AG20443 (cell line): Measurements from ENCODE around the gene STK17A.
A peak's percentile ranks its signal among the peaks of the same experiment; 100 is the strongest.
"Not testable (repeated sequence)": the region's sequence is repeated elsewhere in the genome, so short reads cannot be mapped to it uniquely, and the experiment has no call there.

Experiments
- DNase-seq: peaks from one replicate; pipeline ENCODE4 v3.0.0; 2012; ENCODE audit warnings: low spot score, mixed read lengths

STK17A gene

DNA sequence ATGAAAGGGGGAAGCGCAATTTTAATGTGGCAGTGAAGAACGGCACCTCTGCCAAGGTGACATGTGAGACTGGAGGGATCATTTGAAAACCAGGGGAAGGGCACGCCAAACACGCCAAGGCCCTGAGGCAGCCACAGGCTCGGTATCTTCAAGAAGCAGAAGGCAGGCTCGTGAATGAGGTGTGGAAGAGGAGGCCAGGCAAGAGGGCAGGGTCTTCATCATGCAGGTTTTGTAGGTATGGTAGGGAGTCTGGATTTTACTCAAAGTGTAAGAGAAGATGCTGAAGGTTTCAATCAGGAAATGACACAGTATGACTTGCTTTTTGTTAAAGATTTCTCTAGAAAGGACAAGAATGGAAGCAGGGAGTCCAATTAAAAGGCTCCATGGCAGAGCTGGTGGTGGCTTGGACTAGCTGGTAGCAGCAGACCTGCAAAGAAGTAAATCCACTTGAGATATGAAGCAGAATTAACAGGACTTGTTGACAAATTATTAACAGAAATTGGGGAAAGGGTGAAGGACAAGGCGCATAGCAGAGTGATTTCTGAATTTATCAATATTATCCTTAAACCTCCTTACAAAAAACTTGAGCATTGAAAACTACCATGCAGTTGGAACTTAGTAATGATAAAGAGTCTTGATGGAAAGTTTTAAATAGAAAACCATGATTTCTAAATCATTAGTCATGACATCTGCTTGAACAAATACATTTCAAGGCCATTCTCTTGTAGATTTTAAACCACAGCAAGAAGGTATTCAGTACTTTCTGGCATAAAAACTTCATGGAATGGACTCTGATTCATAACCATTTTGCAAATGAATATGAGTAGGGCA is 76.0 kb downstream of the STK17A start:
- DNase-seq: peak; percentile 63

DNA sequence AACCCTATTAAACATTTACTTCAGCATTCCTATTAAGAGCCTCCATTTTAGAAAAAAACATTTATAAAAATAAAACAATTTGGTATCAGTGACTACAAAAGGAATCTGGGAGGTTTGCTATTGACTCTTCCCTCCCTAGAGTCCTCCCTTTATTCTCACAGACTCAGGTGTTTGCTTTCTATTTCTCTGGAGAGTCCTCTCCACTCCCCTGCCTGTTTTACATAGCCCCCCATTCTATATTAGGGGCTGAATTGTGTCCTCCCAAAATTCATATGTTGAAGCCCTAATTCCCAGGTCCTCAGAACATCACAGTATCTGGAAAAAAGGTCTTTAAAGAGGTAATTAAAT is 76.6 kb downstream of the STK17A start:
- DNase-seq: no peak

GRCh38 chr7:43660141-43660540 is 77.2 kb downstream of the STK17A start:
- DNase-seq: no peak

- no peak for DNase-seq
Measured at GRCh38 chr7:43664681-43665080, 81.8 kb downstream of the STK17A start.

GRCh38 chr7:43666938-43667337 is 84.0 kb downstream of the STK17A start:
- DNase-seq: no peak

DNA sequence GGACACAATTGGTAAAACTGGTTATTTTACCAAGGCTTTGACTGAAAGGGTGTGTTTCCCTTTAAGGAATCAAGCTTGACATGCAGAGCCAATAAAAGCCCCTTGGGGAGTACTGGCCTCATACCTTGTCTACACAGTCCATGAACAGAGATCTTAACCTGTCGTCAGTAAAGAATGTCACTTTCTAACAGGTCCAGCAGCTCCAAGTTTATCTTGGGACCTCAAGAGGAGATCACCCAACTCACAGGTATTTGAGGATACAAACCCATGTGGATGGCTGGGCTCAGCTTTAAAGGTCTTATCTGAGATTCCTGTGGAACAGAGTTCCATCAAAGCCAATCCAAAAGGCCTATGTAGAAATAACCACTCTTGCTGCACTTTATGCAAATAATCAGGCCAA is 85.1 kb downstream of the STK17A start:
- DNase-seq: no peak

DNA sequence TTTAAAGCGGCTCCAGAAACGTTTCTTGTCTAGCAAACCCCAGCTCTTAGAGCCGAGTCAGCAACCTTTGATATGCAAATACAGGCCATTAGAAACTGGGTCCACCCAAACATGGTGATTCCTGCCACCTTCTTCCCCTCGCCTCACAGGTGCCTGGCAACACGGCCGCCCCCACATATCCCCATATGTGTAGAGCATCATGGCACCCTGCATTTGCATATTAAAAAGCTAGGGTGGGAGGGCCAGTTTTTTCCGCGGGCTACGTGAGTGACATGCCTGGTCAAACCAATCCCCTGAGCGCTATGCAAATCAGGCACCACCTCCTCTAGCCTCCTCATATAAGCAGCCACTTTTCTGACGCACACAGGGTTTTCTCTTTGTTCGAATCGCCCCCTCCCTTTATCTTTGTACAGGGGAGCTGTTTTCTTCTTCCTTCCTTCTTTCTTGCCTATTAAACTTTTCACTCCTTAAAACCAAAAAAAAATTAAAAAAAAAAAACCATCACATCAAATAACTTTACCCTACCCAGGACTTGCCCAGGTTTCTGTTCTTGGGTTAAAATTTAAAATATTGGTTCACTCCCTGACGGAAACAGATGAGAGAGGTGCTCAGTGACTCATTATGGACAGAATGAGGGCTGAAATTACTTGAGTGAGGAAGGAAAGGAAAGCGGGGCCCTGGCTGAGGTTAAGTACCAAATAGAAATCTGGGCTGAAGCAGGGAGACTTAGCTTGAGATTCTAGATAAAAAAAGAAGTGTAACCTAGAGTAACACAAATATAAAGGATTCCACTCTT is 86.6 kb downstream of the STK17A start:
- no peak for DNase-seq

DNA sequence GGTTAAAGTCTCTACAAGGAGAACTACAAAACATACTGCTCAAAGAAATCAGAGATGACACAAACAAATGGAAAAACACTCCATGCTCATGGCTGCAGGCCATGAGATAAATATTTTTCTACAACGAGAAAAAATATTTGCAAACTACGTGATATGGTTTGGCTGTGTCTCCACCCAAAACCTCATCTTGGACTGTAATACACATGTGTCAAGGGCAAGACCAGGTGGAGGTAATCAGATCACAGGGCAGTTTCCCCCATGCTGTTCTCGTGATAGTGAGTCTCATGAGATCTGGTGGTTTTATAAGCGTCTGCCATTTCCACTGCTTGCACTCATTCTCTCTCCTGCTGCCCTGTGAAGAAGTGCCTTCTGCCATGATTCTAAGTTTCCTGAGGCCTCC is 88.6 kb downstream of the STK17A start:
- DNase-seq: no peak

- DNase-seq: not testable (repeated sequence)
Measured at GRCh38 chr7:43673243-43673976, 90.5 kb downstream of the STK17A start.

GRCh38 chr7:43674559-43675436 is 91.9 kb downstream of the STK17A start:
- DNase-seq: peak; percentile 80
